ENCODE measurements around the gene CD47. TPM values are rescaled to one million over a fixed set of nuclear protein-coding genes. Genes with fewer than 3 reads are reported as not detected.

CD47 gene
- total RNA-seq, 1 donor from 2014 or later = 352 TPM

DNA sequence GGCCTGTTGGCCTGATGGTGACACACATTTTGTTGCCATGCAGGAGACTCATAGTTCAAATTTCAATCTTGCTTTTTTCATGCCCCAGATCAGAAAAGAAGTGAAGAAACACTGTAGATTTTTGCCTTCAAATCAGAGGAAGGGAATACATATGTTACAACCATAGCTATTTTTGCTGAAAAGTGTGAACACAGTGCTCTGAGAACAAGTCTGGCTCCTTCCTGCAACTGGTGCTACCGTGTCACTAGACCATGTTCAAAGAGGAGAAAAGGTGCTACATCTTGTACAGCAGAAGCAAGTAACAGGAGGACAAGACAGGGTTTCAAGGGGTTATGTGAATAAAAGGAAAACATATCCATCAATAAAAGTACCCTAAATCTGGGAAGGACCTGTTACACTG, 44.6 kb downstream of the CD47 start:
- no peak for DNase-seq

DNA sequence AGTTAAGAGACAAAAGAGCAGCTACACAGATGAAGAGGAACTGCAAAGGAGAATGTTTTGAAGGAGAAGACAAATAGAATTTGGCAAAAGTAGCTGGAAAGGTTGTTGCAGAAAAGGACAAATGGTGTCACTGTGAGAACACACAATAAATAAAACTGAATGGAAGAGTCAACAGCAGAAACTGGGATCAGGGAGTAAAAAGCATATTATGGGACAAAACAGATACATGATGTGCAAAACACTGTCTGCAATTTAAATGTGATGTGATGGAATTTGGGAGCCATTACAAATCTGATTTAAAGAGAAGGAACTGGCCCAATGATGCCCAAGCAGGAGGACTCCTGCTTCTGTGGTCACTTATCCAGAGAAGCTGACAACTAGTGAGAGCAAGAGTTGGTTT, 46.1 kb downstream of the CD47 start:
- DNase-seq = no peak

DNA sequence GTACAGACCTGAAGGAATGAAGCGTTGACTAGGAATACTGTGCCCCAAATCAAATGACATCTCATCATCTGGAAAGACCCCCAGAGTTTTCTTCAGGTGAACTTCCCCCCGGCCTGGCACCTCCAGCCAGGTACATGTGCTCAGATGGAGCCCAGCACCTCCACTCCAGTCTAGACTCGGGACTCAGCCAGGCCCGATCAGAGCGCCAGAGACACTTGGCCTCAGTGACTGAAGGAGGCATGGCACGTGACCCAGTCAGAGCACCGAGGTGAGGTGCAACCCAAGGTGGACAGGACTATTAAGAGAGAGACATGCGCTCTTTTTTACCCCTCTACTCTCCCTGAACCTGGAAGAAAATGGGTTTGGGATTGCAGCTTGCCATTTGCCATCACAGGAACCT, 48.5 kb downstream of the CD47 start:
- DNase-seq = no peak

DNA sequence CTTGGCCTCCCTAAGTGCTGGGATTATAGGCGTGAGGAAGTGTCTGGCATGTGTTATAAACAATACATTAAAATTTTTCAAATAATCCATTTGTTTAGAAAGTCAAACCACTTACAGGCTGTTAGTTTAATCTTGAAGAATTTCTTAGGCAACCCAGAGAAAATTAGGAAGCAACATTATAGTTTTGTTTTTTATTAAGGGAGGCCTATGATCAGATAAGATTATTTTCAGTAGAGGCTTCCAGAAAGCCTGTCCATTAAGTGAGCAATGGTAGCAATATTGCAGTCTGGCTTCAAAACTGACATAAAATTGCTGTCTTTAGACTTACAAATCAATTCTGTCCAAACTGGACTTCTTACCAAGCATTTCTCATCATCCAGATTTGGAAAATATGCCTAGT, 49.6 kb downstream of the CD47 start:
- no peak for DNase-seq

DNA sequence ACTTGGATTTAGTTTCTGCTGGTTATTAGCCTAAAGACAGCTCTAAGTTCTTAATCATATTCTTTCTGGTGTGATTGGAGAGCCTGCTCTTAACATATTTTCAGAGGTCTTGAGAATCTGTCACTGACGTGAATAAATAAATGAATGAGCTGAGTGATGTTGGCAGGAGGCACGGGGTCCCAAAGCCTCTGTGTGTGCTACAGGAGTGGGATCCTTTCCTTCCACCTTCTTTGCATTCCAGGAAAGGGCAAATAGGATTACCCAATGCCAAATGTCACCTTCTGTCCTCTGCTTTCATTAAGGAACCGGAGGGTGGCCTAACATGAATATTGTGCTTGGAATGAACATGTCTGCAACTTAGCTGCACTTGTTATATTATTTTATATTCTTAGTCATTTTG, 53.1 kb downstream of the CD47 start:
- no peak for DNase-seq

DNA sequence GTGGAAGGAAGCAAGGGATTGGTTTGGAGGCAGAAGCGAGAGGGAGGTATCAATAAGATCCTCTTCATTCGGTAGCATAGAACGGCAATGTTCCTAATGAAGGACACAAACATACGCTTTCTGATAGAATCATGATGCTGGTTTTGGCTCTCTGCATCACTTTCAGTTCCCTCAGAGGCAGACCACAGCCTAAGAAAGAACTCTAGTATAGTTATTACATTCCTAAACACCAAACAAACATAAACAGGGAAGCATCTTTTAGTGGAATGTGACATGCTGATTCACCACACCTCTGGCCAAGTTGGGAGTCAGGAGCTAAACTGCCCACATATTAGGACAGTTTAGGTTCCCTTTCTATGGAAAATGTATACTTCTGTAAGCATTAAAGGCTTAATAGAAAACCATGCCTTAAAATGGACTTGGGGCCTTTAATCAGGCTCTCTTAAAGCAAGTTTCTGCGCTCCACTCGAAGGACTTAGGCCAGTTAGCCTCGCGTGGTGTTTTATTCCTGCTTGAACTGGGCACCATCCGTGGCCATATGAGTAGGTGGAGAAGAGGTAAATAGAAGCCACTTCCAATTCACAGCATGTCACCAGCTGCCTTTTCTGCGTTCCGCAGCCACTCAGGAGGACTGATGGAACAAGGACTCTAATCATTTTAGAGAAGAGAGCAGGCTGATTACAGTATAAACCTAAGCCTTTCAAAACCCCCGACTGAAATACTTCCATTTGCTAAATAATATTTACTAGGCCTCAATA, 53.7 kb downstream of the CD47 start:
- no peak for DNase-seq

DNA sequence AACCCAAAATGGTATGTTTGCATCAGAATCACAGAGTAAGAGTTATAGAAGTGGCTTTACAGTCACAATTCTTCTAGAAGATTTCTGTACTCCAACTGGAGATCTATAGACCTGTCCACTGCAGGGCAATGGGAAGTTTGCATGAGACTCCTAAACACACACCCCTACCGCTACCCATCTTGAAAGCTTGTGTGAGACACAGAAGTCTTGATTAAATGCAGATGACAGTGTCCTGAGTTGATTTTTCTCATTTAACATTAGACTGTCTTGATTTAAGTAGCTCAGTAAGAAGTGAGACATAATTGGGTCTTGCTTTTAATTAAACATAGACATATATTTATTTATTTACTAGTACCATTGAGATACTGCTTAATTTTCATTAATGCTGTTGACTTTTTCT, 54.4 kb downstream of the CD47 start:
- no peak for DNase-seq

DNA sequence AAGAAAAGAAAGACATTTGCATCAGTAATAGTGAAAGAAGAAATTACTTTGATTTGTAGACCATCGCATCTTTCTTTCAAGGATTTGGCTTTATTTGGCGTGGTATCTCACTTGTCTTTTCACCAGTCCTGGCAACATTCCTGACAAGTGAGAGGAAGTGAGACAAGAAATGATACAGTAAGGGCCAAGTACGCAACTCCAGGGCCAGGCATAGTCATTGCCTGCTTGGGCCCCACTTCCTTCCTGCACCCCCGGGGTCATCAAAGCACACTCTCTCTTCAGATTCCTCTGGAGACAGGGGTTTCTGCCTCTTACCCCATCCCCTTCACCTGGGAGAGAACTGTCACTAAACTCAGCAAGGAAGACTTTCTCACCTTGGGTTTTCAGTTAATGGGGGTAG, 55.1 kb downstream of the CD47 start:
- DNase-seq = no peak

DNA sequence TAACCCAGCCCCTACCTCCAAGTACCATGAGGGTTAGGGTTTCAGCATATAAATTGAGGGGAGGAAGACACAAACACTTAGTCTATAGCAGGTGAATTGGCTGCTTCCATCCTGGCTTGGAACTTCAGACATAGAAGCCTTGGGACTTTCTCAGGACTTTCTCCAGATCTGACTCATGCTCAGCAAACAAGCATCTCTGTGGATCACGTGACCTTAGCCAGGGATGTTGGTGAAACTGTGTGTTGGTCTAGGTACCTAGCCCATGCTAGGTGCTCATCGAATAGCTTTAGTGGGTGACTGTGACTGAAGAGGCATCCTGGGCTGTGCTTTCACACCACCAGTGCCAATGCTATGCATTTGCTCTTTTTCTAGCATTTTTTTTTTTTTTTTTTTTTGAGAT, 58.9 kb downstream of the CD47 start:
- no peak for DNase-seq

DNA sequence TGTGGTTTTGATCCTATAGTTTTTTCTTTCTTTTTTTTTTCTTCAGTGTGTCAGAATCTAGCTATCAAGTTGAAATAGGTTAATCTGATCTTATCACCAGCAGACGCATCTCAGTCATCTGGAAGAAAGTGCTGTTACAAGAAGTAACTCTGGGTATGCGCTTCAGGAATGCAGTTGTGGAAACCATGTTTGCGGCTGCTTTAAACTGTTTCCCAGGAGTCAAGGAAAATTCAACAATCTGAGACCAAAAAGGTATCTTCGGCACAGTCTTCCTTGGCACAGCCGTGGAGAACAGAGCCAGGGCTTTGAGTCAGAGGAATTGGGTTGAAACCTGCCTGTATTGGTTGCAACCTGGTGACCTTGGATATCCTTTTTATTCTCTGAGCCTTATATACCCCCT, 59.9 kb downstream of the CD47 start:
- no peak for DNase-seq

DNA sequence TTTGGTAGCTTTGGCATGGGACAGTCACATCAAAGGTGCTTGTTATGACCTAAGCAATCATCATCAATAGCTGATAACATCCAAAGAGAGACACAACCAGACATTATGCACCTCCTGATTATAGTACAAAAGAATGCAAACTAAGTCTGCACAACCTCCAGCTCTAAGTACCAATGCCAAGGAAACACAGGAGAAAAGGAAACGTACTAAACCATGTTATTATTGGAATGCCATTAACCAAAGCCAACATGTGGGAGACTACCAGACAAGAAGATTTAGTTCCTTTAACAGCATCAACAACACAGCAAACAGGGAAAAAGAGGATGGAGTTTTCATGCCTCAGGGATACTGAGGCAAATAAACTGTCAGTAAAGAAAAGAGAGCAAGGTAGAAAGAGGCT, 61.4 kb downstream of the CD47 start:
- DNase-seq = no peak

DNA sequence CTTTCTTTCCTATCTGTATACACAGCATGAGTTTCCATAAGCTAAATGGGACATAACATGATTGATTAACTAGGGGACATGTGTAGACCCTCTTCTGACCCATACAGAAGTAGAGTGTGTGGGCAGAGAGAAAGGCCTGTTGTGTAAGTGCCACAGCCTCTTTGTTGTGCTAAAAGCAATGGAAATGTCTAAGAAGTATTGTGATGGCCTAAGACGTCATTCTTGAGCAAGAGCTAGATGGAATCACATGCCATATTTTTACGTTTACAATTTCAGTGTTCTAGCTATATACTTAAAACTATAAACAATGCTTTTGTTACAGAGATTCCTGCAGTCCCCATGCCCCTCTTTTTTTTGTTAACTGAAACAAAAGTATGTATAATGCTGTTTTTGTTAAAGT, 61.9 kb downstream of the CD47 start:
- DNase-seq = no peak

DNA sequence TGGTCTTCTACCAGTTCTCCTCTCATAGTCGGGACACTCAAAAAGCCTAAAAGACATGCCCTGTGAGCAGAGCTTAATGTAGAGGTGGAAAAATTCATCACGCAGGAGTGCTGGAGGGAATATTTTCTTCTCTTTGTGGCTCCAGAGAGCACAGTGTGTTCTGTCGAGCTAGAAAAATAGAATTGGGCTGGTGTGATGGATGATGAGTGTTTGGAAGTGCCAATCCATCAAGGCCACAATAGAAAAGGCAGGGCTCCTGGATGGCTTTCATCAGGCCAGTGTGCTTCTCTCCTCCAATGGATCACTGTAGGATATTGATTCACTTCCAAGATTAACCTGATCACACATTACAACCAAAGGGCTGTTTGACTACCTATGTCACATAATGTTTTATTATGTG, 65.7 kb downstream of the CD47 start:
- DNase-seq = no peak

DNA sequence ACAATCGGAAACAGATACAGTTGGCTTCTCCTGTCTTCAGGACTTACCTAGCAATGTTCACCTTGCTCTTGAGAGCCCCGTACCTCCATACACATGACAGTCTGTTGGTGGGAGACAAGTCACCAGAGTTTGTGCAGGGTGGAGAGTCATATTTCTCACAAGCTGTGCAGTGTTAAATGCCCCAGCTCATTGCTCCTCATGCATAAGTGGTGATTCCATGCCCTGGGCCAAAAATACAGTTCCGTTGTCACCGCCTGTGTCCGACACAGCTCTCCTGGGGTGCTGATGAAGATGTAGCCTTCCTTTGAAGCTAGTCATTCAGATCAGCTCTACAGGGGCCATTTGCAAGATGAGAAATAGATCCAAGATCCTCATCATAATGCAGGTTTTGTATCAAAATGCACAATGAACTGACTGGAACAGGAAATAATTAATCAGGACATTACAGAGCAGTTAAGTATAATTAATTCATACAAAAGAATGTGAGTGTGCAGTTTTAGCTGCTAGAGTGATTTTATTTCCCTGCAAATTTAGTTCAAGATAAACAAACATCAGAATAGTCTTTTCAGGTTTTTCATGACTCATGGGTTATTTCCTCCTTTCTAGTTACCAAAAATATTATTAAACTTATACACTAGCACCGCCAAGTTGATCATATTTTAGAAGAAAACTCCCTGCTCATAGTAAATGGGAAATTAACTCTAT, 66.5 kb downstream of the CD47 start:
- no peak for DNase-seq

DNA sequence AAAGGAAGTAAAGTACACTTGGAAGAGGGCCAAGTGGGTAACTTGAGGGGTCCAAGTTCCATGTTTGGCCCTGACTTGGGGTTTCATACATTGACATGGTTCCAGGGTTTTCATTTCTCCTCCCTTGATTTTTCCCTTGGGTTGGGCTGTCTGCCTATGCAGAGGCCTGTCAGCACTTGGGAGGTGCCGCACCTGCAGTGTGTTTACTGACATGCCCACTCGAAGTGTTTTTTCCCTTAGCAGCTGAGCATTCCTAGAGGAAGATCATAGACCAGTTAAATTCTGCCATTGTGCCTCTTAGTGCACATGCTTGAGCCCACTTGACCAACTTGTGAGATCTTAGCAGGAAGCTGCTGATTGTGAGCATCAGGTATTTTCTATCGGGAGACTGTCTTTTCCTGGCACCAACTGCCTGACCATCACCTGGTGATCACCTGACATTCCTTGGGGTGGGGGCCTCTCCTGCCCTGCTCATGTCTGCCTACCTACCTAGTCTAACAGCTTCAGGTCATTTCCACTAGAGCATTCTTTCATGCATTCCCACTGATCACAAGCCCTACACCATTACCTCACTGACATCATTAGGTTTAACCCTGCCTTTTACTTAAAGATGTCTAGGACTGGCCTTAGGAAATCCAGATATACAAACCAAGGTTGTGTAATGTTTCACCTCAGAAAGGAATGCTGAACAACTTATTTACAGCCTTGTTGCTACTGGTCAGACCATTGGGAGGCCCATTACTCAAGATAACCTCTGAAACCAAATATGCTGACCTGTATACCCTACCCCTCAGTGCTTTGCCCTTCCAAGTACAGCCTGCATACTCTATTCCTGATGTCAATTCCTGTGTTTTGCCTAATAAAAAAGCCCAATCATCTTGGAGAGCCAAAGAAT, 68.3 kb downstream of the CD47 start:
- no peak for DNase-seq

DNA sequence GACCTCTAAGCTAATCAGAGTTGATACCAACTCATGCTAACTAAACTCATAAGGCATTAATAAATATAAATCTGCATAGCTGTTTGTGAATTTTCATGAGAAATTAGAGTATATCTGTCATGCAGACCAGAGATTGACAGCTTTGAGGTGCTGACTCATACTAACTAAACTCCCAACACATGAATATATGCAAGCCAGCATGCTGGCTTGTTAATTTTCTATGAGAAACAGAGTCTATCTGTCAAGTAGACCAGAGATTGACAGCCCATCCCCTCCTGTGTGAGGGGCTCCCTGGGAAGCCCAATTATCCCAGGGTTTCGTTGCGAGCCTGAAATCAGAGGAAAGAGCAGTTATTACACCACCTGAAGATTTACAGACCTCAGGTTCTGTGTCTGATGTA, 69.3 kb downstream of the CD47 start:
- no peak for DNase-seq

DNA sequence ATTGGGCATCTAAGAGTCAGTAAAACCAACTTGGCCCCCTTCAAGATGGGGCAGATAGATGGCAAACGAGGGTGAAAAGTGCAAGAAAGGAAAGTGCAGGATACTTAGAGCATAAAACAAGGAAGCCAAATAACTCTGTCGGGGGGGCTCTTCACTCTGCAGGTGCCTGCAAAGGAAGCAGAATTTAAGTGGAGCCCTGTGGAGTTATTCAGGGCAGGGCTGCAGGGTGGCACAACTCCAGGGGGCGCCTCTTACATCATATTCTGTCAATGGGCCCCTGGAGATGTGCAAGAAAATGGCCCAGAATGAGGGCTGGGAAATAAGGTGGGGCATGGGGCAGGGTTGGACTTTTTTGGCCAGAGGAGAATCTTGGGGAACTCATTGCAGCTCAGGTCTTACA, 69.7 kb downstream of the CD47 start:
- DNase-seq = no peak

DNA sequence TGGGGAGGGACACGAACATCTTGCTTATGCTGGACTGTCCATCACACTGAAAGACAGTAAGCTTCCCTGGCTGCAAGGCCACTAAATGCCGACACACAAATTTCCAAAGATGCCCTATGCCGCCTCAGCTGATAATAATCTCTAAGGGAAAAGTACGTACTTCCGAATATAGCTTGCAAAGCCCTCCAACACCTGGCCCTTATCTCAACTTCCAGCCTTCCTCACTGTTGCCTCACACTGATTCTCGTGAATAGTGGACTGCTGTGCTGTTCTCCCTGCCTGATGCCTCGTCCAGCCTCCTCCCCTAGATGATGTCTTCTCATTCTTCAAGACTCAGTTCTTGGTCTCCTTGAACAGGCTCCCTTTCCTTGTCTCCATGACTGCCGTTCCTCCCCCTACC, 72.3 kb downstream of the CD47 start:
- no peak for DNase-seq

DNA sequence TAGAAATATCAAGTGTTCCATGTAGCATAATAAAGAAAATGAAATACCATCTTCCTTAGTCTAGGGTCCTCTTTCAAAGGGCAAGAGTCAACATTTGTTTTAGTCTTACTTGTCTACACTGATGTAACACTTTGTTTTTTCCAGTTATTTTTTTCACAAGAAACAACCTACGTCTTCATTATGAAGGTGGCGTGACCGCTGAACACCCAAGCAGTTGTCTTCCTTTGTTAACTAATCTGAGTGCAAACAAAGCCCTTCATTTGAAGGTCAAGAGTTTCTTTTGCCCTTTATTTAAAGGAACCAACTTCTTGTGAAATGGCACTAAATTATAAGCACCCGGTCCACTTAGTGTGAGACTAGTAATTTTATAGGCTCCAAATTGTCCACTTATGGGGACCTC, 73.2 kb downstream of the CD47 start:
- DNase-seq = no peak

DNA sequence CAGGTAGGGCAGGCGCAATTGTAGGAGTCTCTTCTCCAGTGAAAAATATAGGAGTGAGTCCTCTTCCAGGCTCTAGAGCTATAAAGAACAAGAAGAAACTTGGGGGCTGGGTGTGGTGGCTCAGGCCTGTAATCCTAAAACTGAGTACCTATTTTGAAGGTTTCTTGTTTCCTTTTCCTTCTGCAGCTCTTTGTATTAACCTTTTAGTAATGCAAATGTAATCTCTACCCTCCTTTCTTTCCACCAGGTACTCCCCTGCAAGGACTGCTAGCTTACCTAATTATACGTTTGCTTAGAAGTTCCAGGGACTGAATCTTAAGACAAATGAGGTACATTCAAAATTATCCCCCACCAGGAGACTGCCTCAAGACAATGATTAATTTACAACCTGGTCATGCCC, 75.9 kb downstream of the CD47 start:
- no peak for DNase-seq

DNA sequence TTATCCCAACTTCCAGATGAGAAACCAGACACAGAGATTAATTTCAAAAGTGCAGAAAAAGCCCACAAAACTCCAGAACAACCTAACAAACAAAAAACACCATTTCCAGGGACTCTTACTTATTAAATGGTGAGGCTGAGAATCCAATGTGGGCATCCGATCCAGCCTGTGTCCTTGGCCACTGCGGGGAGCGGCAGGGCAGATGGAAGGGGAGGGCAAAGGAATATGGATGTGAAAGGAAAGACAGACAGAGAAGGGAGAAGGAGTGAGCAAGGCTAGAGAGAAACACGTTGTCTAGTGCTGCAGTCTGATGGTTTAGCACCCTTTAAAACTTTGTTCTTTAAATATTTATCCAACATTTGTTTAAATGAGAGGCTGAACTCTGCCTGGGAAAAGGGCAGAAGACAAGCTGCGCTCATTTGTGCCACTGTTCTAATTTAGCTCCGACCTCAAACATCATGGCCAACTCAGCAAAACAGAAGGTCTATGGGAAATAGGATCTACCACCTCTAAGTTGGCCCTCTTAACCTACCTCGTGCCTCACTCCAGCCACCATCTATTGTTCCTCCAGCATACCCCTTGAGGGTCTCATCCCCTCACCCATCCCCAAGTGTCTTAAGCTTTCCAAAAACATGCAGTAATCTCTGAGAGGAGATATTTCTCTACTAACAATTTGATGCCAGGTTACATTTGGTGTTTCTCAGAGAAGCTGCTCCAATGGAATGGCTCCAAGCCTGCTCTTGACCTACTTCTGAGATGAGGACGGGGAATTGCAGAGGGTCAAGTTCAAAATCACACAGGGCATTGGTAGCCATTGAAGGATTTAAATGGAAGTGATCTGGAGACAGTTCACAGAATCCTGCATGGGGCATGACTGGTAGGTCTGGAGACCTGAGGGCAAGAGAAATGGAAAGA, 77.4 kb downstream of the CD47 start:
- no peak for DNase-seq

DNA sequence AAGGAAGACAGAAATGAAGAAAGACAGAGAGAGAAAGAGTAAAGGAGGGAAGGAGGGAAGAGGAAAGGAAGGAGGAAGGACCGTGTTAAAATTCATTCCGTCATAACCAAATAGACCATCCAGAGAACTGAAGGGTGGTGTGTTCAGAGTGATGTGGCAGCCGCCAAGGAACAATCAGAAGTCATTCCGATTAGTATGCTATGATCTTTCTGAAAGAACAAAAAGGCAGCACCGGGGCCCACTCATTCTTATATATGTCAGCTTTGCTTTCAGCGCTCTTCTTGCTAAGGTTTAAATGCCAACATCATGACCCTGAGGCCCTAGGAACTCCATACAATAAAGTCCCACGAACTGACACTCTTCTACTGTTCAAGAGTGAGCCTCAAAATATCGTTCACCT, 78.5 kb downstream of the CD47 start:
- DNase-seq = no peak

Measured in occipital lobe (tissue), 2 donors.